GM21723 (cell line): ENCODE results near the gene RSPH1.
A peak's percentile ranks its signal among the peaks of the same experiment; 100 is the strongest.

ENCODE experiments used
- ATAC-seq: cut with Tn5 transposase; IDR thresholded peaks from one replicate; pipeline ENCODE4 v1.9.1; 2021; ENCODE audit warnings: mild to moderate bottlenecking, moderate library complexity; ENCODE audit not compliant: unreplicated experiment

Gene RSPH1

DNA sequence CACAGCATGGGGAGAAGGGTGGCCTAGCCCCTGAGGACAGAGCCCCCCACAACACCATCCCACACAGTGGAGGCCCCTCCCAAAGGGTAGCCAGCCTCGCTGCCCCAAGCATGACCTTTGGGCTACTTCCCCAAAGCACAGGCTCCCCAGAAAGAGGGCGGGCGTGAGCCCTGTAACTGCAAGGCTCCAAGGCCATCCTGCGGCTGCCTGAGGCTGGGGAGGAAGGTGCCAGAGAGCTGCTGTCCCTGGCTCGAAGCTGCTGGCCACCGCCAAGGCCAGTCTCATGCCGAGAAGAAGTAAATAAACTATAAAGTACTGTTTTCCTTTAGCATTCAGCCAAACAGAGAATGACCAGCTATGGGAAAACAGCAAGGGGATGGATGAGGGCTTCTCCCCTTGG, 64.8 kb downstream of the RSPH1 start:
- ATAC-seq, result no peak

DNA sequence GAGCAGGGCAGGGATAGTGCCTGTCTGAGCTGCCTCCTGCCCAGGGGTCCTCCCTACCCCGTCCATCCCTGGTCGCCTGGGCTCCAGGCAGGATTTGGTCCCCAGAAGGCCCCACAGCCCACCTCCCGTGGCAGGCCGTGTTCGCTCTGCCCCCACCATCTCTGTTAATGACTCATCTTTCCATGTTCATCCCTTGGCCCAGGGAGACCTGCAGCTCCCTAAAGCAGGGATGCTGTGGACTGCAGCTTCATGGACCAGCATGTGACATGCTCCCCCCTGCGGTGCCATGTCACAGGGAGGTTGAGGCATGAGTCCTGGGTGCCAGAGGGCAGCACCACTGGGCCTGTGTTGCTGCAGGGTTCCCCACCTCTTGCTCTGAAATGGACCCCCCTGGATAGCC, 65.5 kb downstream of the RSPH1 start:
- ATAC-seq, result no peak

DNA sequence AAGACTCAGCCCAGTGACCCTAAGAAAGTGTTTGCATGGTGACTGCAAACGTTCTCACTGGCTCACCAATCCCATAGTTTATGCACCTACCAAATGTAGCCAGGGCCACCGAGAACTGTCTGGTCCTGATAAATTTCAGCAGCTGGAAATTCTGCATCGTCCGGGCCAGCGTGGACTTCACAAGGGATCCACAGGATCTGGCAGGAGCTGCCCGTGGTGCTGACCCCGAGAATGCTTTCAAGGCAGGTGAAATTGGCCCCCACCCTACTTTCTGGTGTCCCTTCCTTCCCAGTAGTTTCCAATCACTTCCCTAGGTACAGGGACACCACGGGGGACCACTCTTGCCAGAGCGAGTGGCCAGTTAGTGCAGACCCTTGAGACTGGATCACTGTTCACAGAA, 66.2 kb downstream of the RSPH1 start:
- ATAC-seq, result no peak

DNA sequence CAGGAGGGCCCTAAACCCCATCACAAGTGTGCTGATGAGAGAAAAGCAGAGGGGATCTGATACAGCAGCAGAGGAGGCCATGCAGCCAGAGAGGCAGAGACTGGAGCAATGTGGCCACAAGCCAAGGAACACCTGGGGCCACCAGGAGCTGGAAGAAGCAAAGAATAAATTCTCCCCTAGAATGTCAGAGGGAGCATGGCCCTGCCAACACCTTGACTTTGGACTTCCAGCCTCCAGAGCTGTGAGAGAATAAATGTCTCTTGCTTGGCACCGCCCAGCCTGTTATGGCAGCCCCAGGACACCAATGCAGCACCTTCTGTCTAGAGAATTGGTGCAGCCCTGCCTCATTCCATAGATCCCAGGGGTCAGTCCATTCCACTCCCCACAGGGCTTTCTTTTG, 67.0 kb downstream of the RSPH1 start:
- no peak for ATAC-seq

DNA sequence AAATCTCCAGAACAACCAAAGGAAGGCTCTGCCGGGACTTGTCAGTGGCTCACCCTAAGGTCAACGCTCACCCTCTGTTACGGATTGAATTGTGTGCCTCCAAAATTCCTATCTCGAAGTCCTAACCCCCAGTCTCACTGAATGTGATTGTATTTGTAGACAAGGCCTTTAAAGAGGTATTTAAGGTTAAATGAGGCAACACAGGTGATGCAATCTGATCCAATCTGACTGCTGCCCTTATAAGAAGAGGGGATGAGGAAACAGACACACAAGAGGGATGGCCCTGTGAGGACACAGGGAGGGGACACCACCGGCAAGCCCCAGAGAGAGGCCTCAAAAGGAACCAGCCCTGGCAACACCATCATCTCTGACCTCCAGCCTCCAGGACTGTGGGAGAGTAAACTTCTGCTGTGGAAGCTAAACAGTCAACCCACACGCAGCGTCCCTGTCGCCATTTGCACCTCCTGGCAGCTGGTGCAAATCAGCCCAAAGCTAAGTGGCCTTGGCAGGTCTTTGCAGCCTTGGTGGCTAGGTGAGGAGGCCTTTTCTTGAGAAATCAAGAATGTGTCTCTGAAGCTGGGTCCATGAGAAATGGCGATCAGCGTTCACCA, 68.1 kb downstream of the RSPH1 start:
- no peak for ATAC-seq

DNA sequence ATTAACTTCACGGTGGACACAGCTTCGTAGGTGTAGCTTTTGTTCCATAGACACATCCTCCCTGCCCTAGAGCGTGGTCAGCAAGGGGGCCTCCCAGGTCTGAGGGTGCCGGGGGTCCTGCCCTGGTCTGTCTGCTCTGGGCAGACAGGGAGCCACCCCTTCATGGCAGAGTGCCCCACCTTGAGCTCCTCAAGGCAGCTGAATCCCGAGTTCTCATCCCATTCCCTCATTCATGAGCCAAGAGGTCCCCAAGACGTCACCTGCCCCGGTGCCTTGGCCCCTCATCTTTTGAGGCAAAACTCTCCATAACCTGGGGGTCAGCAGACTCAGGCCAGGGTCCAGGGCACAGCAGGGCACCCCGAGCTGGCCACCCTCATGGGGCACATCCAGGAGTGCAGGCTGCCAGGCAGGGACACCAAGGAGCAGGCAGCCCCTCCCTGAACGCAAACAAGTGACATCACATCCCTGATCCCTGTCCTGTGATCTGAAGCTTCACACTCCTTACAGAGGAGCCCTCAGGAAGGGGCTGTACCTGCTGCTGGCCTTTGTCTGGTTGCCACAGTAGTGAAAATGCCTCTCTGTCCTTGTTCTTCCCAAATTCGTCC, 69.0 kb downstream of the RSPH1 start:
- no peak for ATAC-seq

DNA sequence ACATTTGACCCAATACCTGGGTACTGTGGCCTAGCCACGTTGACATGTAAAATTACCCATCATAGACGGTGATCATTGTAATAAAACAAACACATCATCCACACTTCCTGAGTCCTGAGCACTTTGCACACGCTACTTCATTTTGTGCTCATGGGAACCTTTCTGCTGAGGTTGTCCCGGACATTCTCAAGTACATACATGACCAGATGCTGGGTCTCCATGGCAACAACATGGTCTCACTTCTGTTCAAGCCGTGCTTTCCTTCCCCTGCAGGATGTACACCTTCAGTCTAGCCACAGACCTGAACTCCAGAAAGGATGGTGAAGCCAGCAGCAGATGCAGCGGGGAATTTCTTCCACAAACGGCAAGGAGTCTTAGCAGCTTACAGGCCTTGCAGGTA, 69.6 kb downstream of the RSPH1 start:
- no peak for ATAC-seq

DNA sequence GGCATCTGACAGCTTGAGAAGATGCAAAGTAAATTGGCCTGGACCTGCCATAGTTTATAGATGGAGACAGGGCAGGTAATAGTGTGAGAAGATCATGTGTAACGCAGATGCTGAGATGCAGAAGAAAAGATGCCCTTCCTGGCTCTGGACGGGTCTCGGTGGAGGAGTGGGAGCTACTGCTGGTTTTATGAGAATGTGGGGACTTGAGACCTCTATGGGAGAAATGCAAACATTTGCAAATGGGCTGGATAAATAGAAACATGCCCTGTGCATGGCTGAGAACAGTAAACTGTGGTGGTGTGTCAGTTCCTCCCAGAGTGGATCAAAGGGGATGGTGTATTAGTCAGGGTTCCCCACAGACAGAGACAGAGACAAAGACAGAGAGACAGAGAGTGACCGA, 70.4 kb downstream of the RSPH1 start:
- no peak for ATAC-seq

DNA sequence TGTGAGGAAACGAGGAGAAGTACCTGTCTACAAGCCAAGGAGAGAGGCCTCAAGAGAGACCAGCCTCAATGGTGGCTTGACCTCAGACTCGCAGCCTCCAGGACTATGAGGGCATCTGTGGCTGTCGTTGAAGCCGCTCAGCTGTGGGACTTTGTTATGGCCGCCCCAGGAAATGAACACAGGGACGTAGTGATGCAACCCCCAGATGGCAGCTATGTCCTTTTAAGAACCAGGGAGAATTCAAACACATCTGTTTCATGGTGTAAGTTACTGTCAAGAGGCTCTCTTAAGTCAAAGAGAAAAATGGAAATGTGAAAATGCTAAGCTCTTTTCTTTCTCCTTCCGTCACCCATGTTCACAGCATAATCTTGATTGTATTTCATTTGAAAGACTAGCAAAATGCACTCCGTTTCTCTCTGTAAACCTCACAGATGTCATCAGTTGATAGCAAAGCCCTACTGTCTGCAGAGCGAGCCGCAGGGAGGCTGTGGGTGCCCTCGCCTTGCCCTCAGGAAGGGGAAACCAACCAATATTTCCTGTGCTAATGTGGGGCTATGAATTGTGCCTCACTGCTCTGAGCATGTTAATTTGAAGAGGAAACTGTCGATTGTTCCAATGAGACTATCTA, 71.0 kb downstream of the RSPH1 start:
- no peak for ATAC-seq

DNA sequence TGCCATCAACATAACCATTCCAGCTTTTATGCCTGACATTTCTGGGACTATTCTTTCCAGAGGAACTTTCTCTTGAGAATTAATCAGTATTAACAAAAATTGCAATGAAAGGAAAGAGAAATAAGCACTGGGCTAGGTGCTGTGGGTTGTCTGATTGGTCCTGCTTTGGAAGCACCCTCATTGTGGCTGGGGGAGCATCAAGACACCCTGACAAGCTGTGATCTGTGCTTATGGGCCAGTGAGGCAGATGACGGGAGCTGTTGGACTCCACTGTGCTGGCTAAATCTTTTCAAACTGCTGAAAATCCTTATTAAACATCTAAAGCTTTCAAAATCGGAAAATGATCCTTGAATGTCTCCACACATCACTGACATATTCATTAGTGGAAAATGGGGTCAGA, 72.3 kb downstream of the RSPH1 start:
- ATAC-seq, result peak; percentile 19

DNA sequence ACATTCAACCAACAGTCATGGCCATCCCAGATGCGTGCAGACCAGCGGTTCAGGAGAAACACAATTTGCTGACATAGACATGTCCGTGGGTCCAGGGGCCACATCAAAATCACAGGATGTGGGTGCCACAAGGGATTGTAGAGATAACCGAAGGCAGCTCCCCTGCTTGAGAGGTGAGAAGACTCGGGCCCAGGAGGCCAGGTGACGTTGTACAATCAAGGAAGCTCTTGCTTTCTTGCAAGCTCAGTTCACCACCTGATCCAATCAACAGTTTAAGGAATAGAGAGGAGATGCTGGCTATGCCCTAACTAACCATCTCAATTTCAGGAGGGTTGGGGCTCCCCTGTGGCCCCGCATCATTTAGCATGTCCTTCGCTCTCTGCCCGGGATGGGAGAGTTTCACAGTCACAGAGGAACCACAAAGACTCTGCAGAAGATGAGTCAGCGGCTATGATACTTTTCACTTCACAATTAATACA, 72.8 kb downstream of the RSPH1 start:
- ATAC-seq, result peak; percentile 77
